DOHH2 (cell line): ENCODE measurements around the gene IFNA1.

Experiments
- H3F3A ChIP-seq: fragments of 200-600 bp; sonication (generic), shearing (Covaris generic); 2 replicates; pipeline ENCODE4 v1.6.0; 2016; ENCODE audit warnings: antibody characterized with exemption, mild to moderate bottlenecking; ENCODE audit not compliant: control insufficient read depth, insufficient read depth
- H3K27ac ChIP-seq: fragments of 200-600 bp; sonication (generic); 2 replicates; pipeline ENCODE4 v1.5.1; 2014; ENCODE audit warnings: low read depth, mild to moderate bottlenecking, low read length, moderate library complexity
- H3K27me3 ChIP-seq: fragments of 200-600 bp; sonication (generic); 2 replicates; pipeline ENCODE4 v1.6.1; 2014; ENCODE audit warnings: mild to moderate bottlenecking, low read length, mixed read lengths; ENCODE audit not compliant: control insufficient read depth
- H3K36me3 ChIP-seq: fragments of 200-600 bp; sonication (generic); 2 replicates; pipeline ENCODE4 v1.6.1; 2014; ENCODE audit warnings: mild to moderate bottlenecking, low read length, moderate library complexity, mixed read lengths; ENCODE audit not compliant: control insufficient read depth
- H3K4me1 ChIP-seq: fragments of 200-600 bp; sonication (generic); 2 replicates; pipeline ENCODE4 v1.6.1; 2014; ENCODE audit warnings: mild to moderate bottlenecking, low read length, mixed read lengths; ENCODE audit not compliant: control insufficient read depth
- H3K4me2 ChIP-seq: fragments of 200-600 bp; sonication (generic); 2 replicates; pipeline ENCODE4 v1.6.0; 2014; ENCODE audit warnings: mild to moderate bottlenecking, low read length, moderate library complexity
- H3K4me3 ChIP-seq: fragments of 200-600 bp; sonication (generic); 2 replicates; pipeline ENCODE4 v1.5.1; 2014; ENCODE audit warnings: mild to moderate bottlenecking, low read length, mixed read lengths
- H3K79me2 ChIP-seq: fragments of 200-600 bp; sonication (generic); 2 replicates; pipeline ENCODE4 v1.6.1; 2014; ENCODE audit warnings: mild to moderate bottlenecking, low read length, mixed read lengths; ENCODE audit not compliant: control insufficient read depth
- H3K9me2 ChIP-seq: fragments of 200-600 bp; sonication (generic); replicated peaks from 2 replicates; pipeline ENCODE4 v1.6.1; 2014; ENCODE audit warnings: mild to moderate bottlenecking, low read length, mixed read lengths; ENCODE audit not compliant: control insufficient read depth
- H3K9me3 ChIP-seq: fragments of 200-600 bp; sonication (generic); 2 replicates; pipeline ENCODE4 v1.6.1; 2014; ENCODE audit warnings: antibody characterized with exemption, low read length, mixed read lengths; ENCODE audit not compliant: control insufficient read depth, insufficient read depth
- H4K20me1 ChIP-seq: fragments of 200-600 bp; sonication (generic); 2 replicates; pipeline ENCODE4 v1.6.0; 2014; ENCODE audit warnings: low read depth, mild to moderate bottlenecking, antibody characterized with exemption, low read length, moderate library complexity; ENCODE audit not compliant: control insufficient read depth, insufficient read depth
- EZH2phosphoT487 ChIP-seq: fragments of 200-600 bp; sonication (generic); IDR thresholded peaks from 2 replicates; pipeline ENCODE4 v1.6.1; 2017; ENCODE audit warnings: borderline replicate concordance, mild to moderate bottlenecking, antibody characterized with exemption, low read length, moderate library complexity, mixed read lengths
- TF ChIP-seq, protein P1 (sequence below): fragments of 200-600 bp; sonication (generic); IDR thresholded peaks from one replicate; pipeline ENCODE4 v1.5.1; 2014; ENCODE audit warnings: antibody characterized with exemption, mild to moderate bottlenecking, low read depth, low read length; ENCODE audit not compliant: poor library complexity, severe bottlenecking

IFNA1 gene

DNA sequence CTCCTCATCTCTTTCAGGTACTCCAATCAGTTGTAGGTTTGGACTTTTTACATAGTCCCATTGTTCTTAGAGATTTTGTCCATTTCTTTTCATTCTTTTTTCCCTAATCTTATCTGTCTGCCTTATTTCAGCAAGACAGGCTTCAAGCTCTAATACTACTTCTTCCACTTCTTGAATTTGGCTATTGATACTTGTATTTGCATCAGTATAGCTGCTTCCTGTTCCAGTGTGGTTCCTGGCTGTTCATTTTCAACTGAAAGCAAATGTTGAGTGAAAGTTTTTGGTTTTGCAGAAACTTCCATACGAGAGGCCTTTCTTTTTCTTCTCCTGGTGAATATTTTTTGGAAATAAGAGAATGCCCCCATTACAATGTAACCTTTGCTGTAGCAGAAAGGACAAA lies 12.0 kb upstream of the IFNA1 start:
- Histone ChIP-seq H3K36me3 (no peaks in the 10 kb centered on the region), H3K4me2 (no peak overlapping the region), H3K4me1 (no peaks in the 10 kb centered on the region), H3K9me2 (no peaks in the 10 kb centered on the region), H3K4me3 (no peak overlapping the region), H3K27ac (no peak overlapping the region), H3F3A (no peaks in the 10 kb centered on the region), H4K20me1 (no peaks in the 10 kb centered on the region), H3K9me3 (no peaks in the 10 kb centered on the region), H3K27me3 (peaks cover 15% of the 10 kb centered on the region), H3K79me2 (no peaks in the 10 kb centered on the region)
- TF ChIP-seq, protein P1, sequence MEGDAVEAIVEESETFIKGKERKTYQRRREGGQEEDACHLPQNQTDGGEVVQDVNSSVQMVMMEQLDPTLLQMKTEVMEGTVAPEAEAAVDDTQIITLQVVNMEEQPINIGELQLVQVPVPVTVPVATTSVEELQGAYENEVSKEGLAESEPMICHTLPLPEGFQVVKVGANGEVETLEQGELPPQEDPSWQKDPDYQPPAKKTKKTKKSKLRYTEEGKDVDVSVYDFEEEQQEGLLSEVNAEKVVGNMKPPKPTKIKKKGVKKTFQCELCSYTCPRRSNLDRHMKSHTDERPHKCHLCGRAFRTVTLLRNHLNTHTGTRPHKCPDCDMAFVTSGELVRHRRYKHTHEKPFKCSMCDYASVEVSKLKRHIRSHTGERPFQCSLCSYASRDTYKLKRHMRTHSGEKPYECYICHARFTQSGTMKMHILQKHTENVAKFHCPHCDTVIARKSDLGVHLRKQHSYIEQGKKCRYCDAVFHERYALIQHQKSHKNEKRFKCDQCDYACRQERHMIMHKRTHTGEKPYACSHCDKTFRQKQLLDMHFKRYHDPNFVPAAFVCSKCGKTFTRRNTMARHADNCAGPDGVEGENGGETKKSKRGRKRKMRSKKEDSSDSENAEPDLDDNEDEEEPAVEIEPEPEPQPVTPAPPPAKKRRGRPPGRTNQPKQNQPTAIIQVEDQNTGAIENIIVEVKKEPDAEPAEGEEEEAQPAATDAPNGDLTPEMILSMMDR: no peak
- no peak for TF ChIP-seq EZH2phosphoT487

DNA sequence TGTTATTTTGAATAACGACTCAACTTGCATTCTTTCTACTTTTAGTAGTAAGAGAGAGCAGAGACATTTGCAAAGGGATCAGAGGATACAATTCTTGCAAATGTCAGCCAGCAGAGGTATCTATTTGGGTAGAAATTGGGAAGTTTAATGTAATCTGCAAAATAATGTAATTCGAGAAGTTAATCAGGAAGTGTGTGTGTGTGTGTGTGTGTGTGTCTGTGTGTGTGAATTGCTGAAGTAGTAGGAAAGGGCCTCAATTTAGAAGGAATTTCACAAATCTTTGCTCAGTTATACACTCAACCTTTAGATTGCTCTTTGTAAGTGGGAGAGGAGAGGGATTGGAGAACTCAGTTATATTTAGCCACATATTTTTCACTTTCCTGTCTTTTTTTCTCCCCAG lies 11.0 kb upstream of the IFNA1 start:
- no peaks in the 10 kb centered on the region for H4K20me1 ChIP-seq
- no peak overlapping the region for H3K4me3 ChIP-seq
- H3F3A ChIP-seq: no peaks in the 10 kb centered on the region
- TF ChIP-seq, protein P1: no peak
- no peak for TF ChIP-seq EZH2phosphoT487
- no peaks in the 10 kb centered on the region for H3K4me1 ChIP-seq
- no peaks in the 10 kb centered on the region for H3K9me3 ChIP-seq
- no peaks in the 10 kb centered on the region for H3K36me3 ChIP-seq
- H3K27me3 ChIP-seq: peaks cover 15% of the 10 kb centered on the region
- no peaks in the 10 kb centered on the region for H3K79me2 ChIP-seq
- no peaks in the 10 kb centered on the region for H3K9me2 ChIP-seq
- H3K27ac ChIP-seq: no peak overlapping the region
- H3K4me2 ChIP-seq: no peak overlapping the region

DNA sequence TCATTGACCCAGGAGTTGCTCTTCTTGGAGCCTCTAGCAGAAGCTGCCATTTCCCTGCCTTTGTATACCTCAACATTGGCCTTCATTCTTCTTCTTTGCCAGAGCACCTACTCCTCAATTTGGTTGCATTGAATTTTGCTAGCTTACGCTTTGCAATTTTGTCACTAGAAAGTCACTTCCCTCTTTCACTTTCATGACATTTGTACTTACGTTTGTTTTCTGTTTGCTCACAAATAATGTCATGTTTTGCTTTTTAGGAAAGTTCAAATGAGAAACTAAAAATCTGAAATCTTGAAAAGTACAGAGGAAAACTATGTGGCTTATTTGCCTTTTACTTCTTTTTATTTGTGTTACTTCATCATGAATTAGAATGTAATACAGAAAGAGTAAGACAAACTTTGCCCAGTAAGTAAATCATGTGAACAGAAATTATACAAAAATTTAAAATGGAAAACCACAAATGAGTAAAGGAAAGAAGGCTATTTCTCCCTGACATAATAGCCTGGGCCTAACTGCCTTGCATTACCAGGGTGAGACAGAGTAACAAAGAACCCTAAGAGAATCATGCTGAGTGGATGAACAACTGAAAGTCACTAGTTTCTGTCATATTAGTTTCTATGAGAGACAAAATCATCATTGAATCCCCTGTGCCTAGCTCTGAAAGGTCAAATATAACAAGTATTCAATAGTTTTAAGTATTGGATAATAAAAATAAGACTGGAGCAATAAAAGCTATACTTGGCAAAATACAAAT lies 7.4 kb upstream of the IFNA1 start:
- no peaks in the 10 kb centered on the region for H3K79me2 ChIP-seq
- peaks cover 18% of the 10 kb centered on the region for H3K27me3 ChIP-seq
- TF ChIP-seq, protein P1: no peak
- TF ChIP-seq EZH2phosphoT487: no peak

More for the DNA sequence above, 7.4 kb upstream of the IFNA1 start:
- H3K9me3 ChIP-seq: no peaks in the 10 kb centered on the region
- H3K9me2 ChIP-seq: no peaks in the 10 kb centered on the region
- H3K4me3 ChIP-seq: no peak overlapping the region
- no peak overlapping the region for H3K4me2 ChIP-seq
- no peaks in the 10 kb centered on the region for H3F3A ChIP-seq
- no peaks in the 10 kb centered on the region for H3K4me1 ChIP-seq
- no peak overlapping the region for H3K27ac ChIP-seq
- H3K36me3 ChIP-seq: no peaks in the 10 kb centered on the region
- no peaks in the 10 kb centered on the region for H4K20me1 ChIP-seq
